Measurements from ENCODE around the gene FUS. TPM values are rescaled to one million over a fixed set of nuclear protein-coding genes. Genes with fewer than 3 reads are reported as not detected.

FUS gene
- total and polyA plus RNA-seq, 2 of the 13 experiments (the other 11 are each of a cell fraction or from before 2014, with no cell fraction given) = 68.1 to 168 TPM

DNA sequence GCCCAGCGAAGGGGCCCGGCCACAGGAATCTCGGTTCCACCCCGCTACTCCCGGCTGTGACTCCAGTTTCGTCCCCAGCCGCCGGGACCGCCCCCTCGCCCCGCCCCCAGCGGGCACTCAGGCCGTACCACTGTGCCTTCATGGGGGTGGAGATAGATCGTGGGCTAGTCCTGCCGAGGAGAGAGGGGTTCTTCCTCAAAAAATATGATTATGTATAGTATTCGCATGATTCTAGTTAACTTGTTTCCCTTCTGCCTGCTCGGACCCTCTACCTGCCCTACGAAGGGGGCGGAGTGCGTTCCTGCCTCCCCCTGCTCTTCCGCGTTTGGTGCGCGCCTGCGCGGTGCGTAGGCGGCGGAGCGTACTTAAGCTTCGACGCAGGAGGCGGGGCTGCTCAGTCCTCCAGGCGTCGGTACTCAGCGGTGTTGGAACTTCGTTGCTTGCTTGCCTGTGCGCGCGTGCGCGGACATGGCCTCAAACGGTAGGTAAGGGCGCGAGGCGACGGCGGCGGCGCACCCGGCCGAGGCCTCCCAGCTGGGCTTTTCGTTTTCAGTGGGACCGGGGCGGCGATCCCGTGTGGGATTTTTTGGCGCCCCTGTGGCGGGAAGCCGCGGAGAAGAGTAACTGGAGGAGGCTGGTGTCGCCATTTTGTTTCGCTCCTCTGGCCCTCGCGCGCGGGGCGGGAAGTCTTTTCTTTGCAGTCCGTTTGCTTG, at the start of gene FUS (continued):
- TF ChIP-seq, protein P1, sequence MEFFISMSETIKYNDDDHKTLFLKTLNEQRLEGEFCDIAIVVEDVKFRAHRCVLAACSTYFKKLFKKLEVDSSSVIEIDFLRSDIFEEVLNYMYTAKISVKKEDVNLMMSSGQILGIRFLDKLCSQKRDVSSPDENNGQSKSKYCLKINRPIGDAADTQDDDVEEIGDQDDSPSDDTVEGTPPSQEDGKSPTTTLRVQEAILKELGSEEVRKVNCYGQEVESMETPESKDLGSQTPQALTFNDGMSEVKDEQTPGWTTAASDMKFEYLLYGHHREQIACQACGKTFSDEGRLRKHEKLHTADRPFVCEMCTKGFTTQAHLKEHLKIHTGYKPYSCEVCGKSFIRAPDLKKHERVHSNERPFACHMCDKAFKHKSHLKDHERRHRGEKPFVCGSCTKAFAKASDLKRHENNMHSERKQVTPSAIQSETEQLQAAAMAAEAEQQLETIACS (CRISPR knock-in tag; IDR thresholded peaks at IDR 0.05) = no peak
- TF ChIP-seq ZNF543 (CRISPR knock-in tag; IDR thresholded peaks at IDR 0.05) (peak; percentile 98), ELF4 (CRISPR knock-in tag; IDR thresholded peaks at IDR 0.05; ENCODE audit: borderline replicate concordance) (peak; percentile 70; the same call in 1 of the 2 replicates), FOSL2 (CRISPR knock-in tag; IDR thresholded peaks at IDR 0.05) (peak; percentile 58), THAP11 (CRISPR knock-in tag; IDR thresholded peaks at IDR 0.05) (peak; percentile 83), MAZ (IDR thresholded peaks at IDR 0.05; ENCODE audit: borderline replicate concordance, low read depth, low read length) (peak; percentile 84), MAZ (CRISPR knock-in tag; IDR thresholded peaks at IDR 0.05; ENCODE audit: low read depth) (peak; percentile 92), ZBTB21 (CRISPR knock-in tag; IDR thresholded peaks at IDR 0.05) (peak; percentile 60), TOE1 (CRISPR knock-in tag; IDR thresholded peaks at IDR 0.05) (peak; percentile 79; the same call in 1 of the 2 replicates), PCBP1 (IDR thresholded peaks at IDR 0.05; ENCODE audit: borderline replicate concordance, low read depth, low read length) (peak; percentile 61; the same call in 1 of the 2 replicates), SALL2 (CRISPR knock-in tag; IDR thresholded peaks at IDR 0.05) (peak; percentile 78), GATAD1 (CRISPR knock-in tag; IDR thresholded peaks at IDR 0.05) (peak; percentile 35), MTF1 (CRISPR knock-in tag; IDR thresholded peaks at IDR 0.05) (no peak), SOX13 (IDR thresholded peaks at IDR 0.05) (peak; percentile 18; the same call in 1 of the 2 replicates), SOX13 (CRISPR knock-in tag; conservative IDR thresholded peaks at IDR 0.05 in 1 of 2, IDR thresholded peaks at IDR 0.05 in 1 of 2) (no peak; a peak in 1 of 4 replicates), ZNF3 (CRISPR knock-in tag; IDR thresholded peaks at IDR 0.05) (no peak), ZNF224 (CRISPR knock-in tag; IDR thresholded peaks at IDR 0.05) (peak; percentile 84; the same call in 1 of the 2 replicates), ZSCAN22 (CRISPR knock-in tag; IDR thresholded peaks at IDR 0.05) (peak; percentile 37; the same call in 1 of the 2 replicates), ZNF605 (CRISPR knock-in tag; IDR thresholded peaks at IDR 0.05) (peak; percentile 14; the same call in 1 of the 2 replicates), ZNF331 (CRISPR knock-in tag; IDR thresholded peaks at IDR 0.05) (peak; percentile 91), FOXP1 (IDR thresholded peaks at IDR 0.05) (no peak), FOXP1 (CRISPR knock-in tag; IDR thresholded peaks at IDR 0.05) (no peak), SNAPC2 (CRISPR knock-in tag; IDR thresholded peaks at IDR 0.05) (0 out of 2 replicates have a peak, but pooled peaks have one; percentile 82), BHLHE40 (IDR thresholded peaks at IDR 0.05; ENCODE audit: low read length) (peak; percentile 99), ZBTB3 (CRISPR knock-in tag; IDR thresholded peaks at IDR 0.05; ENCODE audit: borderline replicate concordance, low read depth) (no peak), ELF1 (CRISPR knock-in tag; IDR thresholded peaks at IDR 0.05) (peak; percentile 77), ZNF841 (CRISPR knock-in tag; IDR thresholded peaks at IDR 0.05; ENCODE audit: borderline replicate concordance) (0 out of 2 replicates have a peak, but pooled peaks have one; percentile 69), ZZZ3 (CRISPR knock-in tag; IDR thresholded peaks at IDR 0.05; ENCODE audit: borderline replicate concordance) (no peak), NFRKB (IDR thresholded peaks at IDR 0.05) (no peak)
- TF ChIP-seq, protein P2, sequence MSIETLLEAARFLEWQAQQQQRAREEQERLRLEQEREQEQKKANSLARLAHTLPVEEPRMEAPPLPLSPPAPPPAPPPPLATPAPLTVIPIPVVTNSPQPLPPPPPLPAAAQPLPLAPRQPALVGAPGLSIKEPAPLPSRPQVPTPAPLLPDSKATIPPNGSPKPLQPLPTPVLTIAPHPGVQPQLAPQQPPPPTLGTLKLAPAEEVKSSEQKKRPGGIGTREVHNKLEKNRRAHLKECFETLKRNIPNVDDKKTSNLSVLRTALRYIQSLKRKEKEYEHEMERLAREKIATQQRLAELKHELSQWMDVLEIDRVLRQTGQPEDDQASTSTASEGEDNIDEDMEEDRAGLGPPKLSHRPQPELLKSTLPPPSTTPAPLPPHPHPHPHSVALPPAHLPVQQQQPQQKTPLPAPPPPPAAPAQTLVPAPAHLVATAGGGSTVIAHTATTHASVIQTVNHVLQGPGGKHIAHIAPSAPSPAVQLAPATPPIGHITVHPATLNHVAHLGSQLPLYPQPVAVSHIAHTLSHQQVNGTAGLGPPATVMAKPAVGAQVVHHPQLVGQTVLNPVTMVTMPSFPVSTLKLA (IDR thresholded peaks at IDR 0.05) = no peak
- TF ChIP-seq, protein P3, sequence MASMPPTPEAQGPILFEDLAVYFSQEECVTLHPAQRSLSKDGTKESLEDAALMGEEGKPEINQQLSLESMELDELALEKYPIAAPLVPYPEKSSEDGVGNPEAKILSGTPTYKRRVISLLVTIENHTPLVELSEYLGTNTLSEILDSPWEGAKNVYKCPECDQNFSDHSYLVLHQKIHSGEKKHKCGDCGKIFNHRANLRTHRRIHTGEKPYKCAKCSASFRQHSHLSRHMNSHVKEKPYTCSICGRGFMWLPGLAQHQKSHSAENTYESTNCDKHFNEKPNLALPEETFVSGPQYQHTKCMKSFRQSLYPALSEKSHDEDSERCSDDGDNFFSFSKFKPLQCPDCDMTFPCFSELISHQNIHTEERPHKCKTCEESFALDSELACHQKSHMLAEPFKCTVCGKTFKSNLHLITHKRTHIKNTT (CRISPR knock-in tag; IDR thresholded peaks at IDR 0.05) = no peak; the same call in 1 of the 2 replicates

Measured in HepG2 (cell line).